OCI-LY7 (cell line): ENCODE data around the gene F7. TPM values are rescaled to one million over a fixed set of nuclear protein-coding genes. Genes with fewer than 3 reads are reported as not detected.
"Not testable (repeated sequence)": the region's sequence is repeated elsewhere in the genome, so short reads cannot be mapped to it uniquely, and the experiment has no call there.

ENCODE experiments used
- BruUV-seq: library from RNA; stranded (reverse); fragments of 400-500 nt; replicated peaks from 2 replicates; lab custom pipeline; 2021; lab: Mats Ljungman, UMichigan
- CTCF ChIA-PET: fragments of 300-600 bp; sonication (Branson Sonifier 250); formaldehyde crosslinking; loops from one replicate; lab custom pipeline; 2022; ENCODE audit warnings: antibody characterized with exemption; ENCODE audit not compliant: unreplicated experiment; lab: Charles Lee
- POLR2A ChIA-PET: fragments of 300-600 bp; sonication (Branson Sonifier 250); formaldehyde crosslinking; loops from one replicate; lab custom pipeline; 2022; ENCODE audit warnings: antibody characterized with exemption; lab: Charles Lee
- DNase-seq: peaks from one replicate; pipeline ENCODE4 v3.0.0-alpha.2; 2015; ENCODE audit warnings: low spot score
- H2AFZ ChIP-seq: fragments of 200-600 bp; sonication (generic), shearing (Covaris generic); 2 replicates; pipeline ENCODE4 v1.6.1; 2014; ENCODE audit warnings: mild to moderate bottlenecking, antibody characterized with exemption, low read length, moderate library complexity
- H3K27ac ChIP-seq: fragments of 200-600 bp; sonication (generic); 2 replicates; pipeline ENCODE4 v1.5.1; 2014; ENCODE audit warnings: mixed run types, low read depth, mild to moderate bottlenecking, moderate library complexity, low read length, inconsistent platforms; ENCODE audit not compliant: poor library complexity, severe bottlenecking
- H3K36me3 ChIP-seq: fragments of 200-600 bp; sonication (generic); 2 replicates; pipeline ENCODE4 v1.6.1; 2014; ENCODE audit warnings: mild to moderate bottlenecking, antibody characterized with exemption, low read length, moderate library complexity, mixed read lengths; ENCODE audit not compliant: insufficient read depth
- H3K4me1 ChIP-seq: fragments of 200-600 bp; sonication (generic); 2 replicates; pipeline ENCODE4 v1.5.1; 2014; ENCODE audit warnings: mild to moderate bottlenecking, low read length; ENCODE audit not compliant: insufficient read depth, poor library complexity, severe bottlenecking
- H3K4me2 ChIP-seq: fragments of 200-600 bp; sonication (generic); 2 replicates; pipeline ENCODE4 v1.6.1; 2014; ENCODE audit warnings: mild to moderate bottlenecking, low read length
- H3K4me3 ChIP-seq: fragments of 200-600 bp; sonication (generic); 2 replicates; pipeline ENCODE4 v1.5.1; 2014; ENCODE audit warnings: mild to moderate bottlenecking, low read depth, low read length; ENCODE audit not compliant: poor library complexity, severe bottlenecking
- H3K79me2 ChIP-seq: fragments of 200-600 bp; sonication (generic); 2 replicates; pipeline ENCODE4 v1.6.1; 2016; ENCODE audit warnings: low read depth, mild to moderate bottlenecking, low read length, moderate library complexity, mixed read lengths; ENCODE audit not compliant: insufficient read depth
- H3K9me2 ChIP-seq: fragments of 200-600 bp; sonication (generic); 2 replicates; pipeline ENCODE4 v1.6.1; 2016; ENCODE audit warnings: mild to moderate bottlenecking, low read length, mixed read lengths; ENCODE audit not compliant: insufficient read depth
- H3K9me3 ChIP-seq: fragments of 200-600 bp; sonication (generic); 2 replicates; pipeline ENCODE4 v1.6.1; 2014; ENCODE audit warnings: mild to moderate bottlenecking, mixed run types, low read length, mixed read lengths
- H4K20me1 ChIP-seq: fragments of 200-600 bp; sonication (generic); 2 replicates; pipeline ENCODE4 v1.6.1; 2014; ENCODE audit warnings: mild to moderate bottlenecking, antibody characterized with exemption, low read length, moderate library complexity, mixed read lengths; ENCODE audit not compliant: insufficient read depth
- EZH2phosphoT487 ChIP-seq: fragments of 200-600 bp; sonication (generic); IDR thresholded peaks from 2 replicates; pipeline ENCODE4 v1.6.1; 2018; ENCODE audit warnings: low read depth, borderline replicate concordance, mild to moderate bottlenecking, mixed run types, antibody characterized with exemption, low read length, moderate library complexity, mixed read lengths
- intact Hi-C: fragments of 100-400 bp; cut with micrococcal nuclease; formaldehyde crosslinking; loops from one replicate; pipeline ENCODE4 v1.10.0; 2022; ENCODE audit not compliant: unreplicated experiment
- total RNA-seq, 2 experiments: library from RNA; depleted of rRNA in 1 of 2; stranded (reverse); fragments of >200 nt in 1 of 2; shearing (Covaris generic) in 1 of 2; gene quantifications; 2 replicates each; pipeline ENCODE4 v1.2.3, GENCODE V29; 2014 to 2022
- TF ChIP-seq, protein P1 (sequence below): fragments of 200-600 bp; sonication (generic); conservative IDR thresholded peaks from 2 replicates; pipeline ENCODE4 v1.5.1; 2014; ENCODE audit warnings: mild to moderate bottlenecking, antibody characterized with exemption, low read length, moderate library complexity, mixed read lengths

The F7 gene
- total RNA-seq, 2 experiments from 2014 or later, result not detected

DNA sequence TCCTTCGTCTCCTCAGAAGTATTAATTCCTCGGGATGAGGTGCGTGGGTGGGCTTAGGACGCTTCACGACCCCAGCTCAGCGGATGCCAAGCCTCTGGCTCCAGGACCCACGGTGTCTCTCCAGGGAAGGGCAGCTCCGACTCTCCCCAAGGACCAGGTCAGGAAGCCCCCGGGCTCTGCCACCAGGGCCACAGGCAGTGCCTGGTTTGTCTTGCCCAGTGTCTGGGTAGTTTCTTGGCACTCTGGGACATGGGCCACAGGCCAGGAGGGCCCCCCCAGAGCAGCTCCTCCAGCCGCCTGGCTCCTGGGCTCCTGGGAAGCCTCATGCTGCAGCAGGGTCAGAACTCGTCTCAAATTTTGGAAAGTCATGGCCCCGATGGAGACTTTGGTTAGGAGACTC is 55.4 kb downstream of the F7 start:
- TF ChIP-seq, protein P1, sequence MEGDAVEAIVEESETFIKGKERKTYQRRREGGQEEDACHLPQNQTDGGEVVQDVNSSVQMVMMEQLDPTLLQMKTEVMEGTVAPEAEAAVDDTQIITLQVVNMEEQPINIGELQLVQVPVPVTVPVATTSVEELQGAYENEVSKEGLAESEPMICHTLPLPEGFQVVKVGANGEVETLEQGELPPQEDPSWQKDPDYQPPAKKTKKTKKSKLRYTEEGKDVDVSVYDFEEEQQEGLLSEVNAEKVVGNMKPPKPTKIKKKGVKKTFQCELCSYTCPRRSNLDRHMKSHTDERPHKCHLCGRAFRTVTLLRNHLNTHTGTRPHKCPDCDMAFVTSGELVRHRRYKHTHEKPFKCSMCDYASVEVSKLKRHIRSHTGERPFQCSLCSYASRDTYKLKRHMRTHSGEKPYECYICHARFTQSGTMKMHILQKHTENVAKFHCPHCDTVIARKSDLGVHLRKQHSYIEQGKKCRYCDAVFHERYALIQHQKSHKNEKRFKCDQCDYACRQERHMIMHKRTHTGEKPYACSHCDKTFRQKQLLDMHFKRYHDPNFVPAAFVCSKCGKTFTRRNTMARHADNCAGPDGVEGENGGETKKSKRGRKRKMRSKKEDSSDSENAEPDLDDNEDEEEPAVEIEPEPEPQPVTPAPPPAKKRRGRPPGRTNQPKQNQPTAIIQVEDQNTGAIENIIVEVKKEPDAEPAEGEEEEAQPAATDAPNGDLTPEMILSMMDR, result no peak
- TF ChIP-seq EZH2phosphoT487, result no peak
- intact Hi-C loops, result no loop called here
- H3K36me3 ChIP-seq, result no peaks in the 10 kb centered on the region

DNA sequence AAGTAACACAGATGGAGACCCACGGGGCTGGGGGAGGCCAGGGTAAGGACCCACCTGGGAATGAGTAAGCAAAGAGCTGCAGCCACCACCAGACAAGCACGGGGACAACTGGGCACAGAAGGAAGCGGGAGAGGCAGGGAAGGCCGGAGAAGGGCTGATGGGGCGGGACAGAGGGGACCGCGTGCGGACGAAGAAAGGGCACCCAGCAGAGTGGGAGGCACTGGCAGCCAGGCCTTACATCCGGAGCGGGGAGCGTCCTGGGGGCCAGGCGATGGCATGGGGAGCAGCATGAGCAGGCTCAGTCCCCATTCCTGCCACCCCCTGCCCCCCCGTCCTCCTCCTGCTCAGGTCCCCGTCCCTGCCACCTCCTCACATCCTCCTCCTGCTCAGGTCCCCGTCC is 55.8 kb downstream of the F7 start:
- ChIA-PET POLR2A (no interaction called here), CTCF (no interaction called here)
- no peak for DNase-seq
- Histone ChIP-seq H4K20me1 (no peaks in the 10 kb centered on the region), H3K9me3 (no peaks in the 10 kb centered on the region), H3K4me1 (no peaks in the 10 kb centered on the region), H3K27ac (no peak overlapping the region), H2AFZ (no peak overlapping the region), H3K9me2 (no peaks in the 10 kb centered on the region), H3K4me2 (no peak overlapping the region), H3K36me3 (no peaks in the 10 kb centered on the region), H3K4me3 (no peak overlapping the region), H3K79me2 (no peaks in the 10 kb centered on the region)
- TF ChIP-seq, protein P1, result no peak
- TF ChIP-seq EZH2phosphoT487, result no peak
- BruUV-seq, result no TSS peak
- intact Hi-C loops, result no loop called here

More for the DNA sequence above, 55.4 kb downstream of the F7 start:
- H3K27ac ChIP-seq, result no peak overlapping the region
- H3K4me2 ChIP-seq, result no peak overlapping the region
- H4K20me1 ChIP-seq, result no peaks in the 10 kb centered on the region
- no peak for DNase-seq
- no peaks in the 10 kb centered on the region for H3K4me1 ChIP-seq
- no peak overlapping the region for H2AFZ ChIP-seq
- CTCF ChIA-PET, result no interaction called here
- H3K9me2 ChIP-seq, result no peaks in the 10 kb centered on the region
- no TSS peak for BruUV-seq
- no peaks in the 10 kb centered on the region for H3K79me2 ChIP-seq
- POLR2A ChIA-PET, result no interaction called here
- H3K4me3 ChIP-seq, result no peak overlapping the region
- no peaks in the 10 kb centered on the region for H3K9me3 ChIP-seq

DNA sequence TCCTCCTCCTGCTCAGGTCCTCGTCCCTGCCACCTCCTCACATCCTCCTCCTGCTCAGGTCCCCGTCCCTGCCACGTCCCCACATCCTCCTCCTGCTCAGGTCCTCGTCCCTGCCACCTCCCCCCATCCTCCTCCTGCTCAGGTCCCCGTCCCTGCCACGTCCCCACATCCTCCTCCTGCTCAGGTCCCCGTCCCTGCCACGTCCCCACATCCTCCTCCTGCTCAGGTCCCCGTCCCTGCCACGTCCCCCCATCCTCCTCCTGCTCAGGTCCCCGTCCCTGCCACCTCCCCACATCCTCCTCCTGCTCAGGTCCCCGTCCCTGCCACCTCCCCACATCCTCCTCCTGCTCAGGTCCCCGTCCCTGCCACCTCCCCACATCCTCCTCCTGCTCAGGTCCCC is 56.4 kb downstream of the F7 start:
- H2AFZ ChIP-seq, H3K27ac ChIP-seq, CTCF ChIA-PET, H3K79me2 ChIP-seq, H3K4me3 ChIP-seq, intact Hi-C loops, H3K4me2 ChIP-seq, H3K4me1 ChIP-seq, DNase-seq, BruUV-seq, H3K9me2 ChIP-seq, H3K36me3 ChIP-seq, H3K9me3 ChIP-seq, H4K20me1 ChIP-seq, POLR2A ChIA-PET: not testable (repeated sequence)
